Measurements from ENCODE around the gene AQP12B.

AQP12B gene

GRCh38 chr2:240644859-240645301 is 37.8 kb downstream of the AQP12B start:
- DNase-seq, result no peak
- no peaks in the 10 kb centered on the region for H3K4me1 ChIP-seq (ENCODE audit: control insufficient read depth, low read depth, low read length)

GRCh38 chr2:240644171-240644651 is 38.5 kb downstream of the AQP12B start:
- no peak overlapping the region for H3K9ac ChIP-seq (ENCODE audit: low read length)
- no peaks in the 10 kb centered on the region for H3K79me2 ChIP-seq (ENCODE audit: control insufficient read depth, insufficient read depth, low read length)
- H3K27ac ChIP-seq (ENCODE audit: low read depth, low read length), result no peak overlapping the region
- no CpG with 5 or more reads among the region's 14 CpGs for whole genome bisulfite sequencing (ENCODE audit: extremely low coverage, insufficient coverage, low lambda C conversion rate)
- H4K8ac ChIP-seq (ENCODE audit: low read depth, low read length), result no peak overlapping the region
- H2BK120ac ChIP-seq (ENCODE audit: low read depth, low read length), result no peak overlapping the region
- no peak overlapping the region for H4K5ac ChIP-seq (ENCODE audit: low read length)
- H3K27me3 ChIP-seq (ENCODE audit: insufficient read depth, low read length, poor library complexity), result no peaks in the 10 kb centered on the region
- no peak overlapping the region for H2BK5ac ChIP-seq (ENCODE audit: low read length)
- no peak overlapping the region for H3K4ac ChIP-seq (ENCODE audit: low read depth, low read length)
- no peak overlapping the region for H3K23ac ChIP-seq (ENCODE audit: low read length)
- H2AK5ac ChIP-seq (ENCODE audit: low read length), result no peak overlapping the region
- no peaks in the 10 kb centered on the region for H3K4me1 ChIP-seq (ENCODE audit: control insufficient read depth, low read depth, low read length)
- H2BK15ac ChIP-seq (replicated peaks; ENCODE audit: low read depth), result no peak overlapping the region
- no peak overlapping the region for H3K56ac ChIP-seq (ENCODE audit: low read length)
- H3K18ac ChIP-seq (ENCODE audit: low read length), result no peak overlapping the region
- H3K4me3 ChIP-seq (ENCODE audit: low read length), result no peak overlapping the region
- no peak for DNase-seq
- H3K79me1 ChIP-seq (ENCODE audit: low read length), result no peaks in the 10 kb centered on the region
- no peak overlapping the region for H3K4me2 ChIP-seq (ENCODE audit: low read length)
- no peaks in the 10 kb centered on the region for H3K36me3 ChIP-seq (ENCODE audit: control insufficient read depth, insufficient read depth, low read length)

More at GRCh38 chr2:240644859-240645301, 37.8 kb downstream of the AQP12B start:
- Histone ChIP-seq H3K23ac (ENCODE audit: low read length) (no peak overlapping the region), H3K18ac (ENCODE audit: low read length) (no peak overlapping the region), H3K4me2 (ENCODE audit: low read length) (no peak overlapping the region), H2AK5ac (ENCODE audit: low read length) (no peak overlapping the region), H3K36me3 (ENCODE audit: control insufficient read depth, insufficient read depth, low read length) (no peaks in the 10 kb centered on the region), H3K27ac (ENCODE audit: low read depth, low read length) (no peak overlapping the region), H2BK15ac (replicated peaks; ENCODE audit: low read depth) (no peak overlapping the region), H2BK120ac (ENCODE audit: low read depth, low read length) (no peak overlapping the region), H2BK5ac (ENCODE audit: low read length) (no peak overlapping the region), H3K4me3 (ENCODE audit: low read length) (no peak overlapping the region), H3K79me1 (ENCODE audit: low read length) (no peaks in the 10 kb centered on the region), H3K9ac (ENCODE audit: low read length) (no peak overlapping the region), H3K4ac (ENCODE audit: low read depth, low read length) (no peak overlapping the region), H4K8ac (ENCODE audit: low read depth, low read length) (no peak overlapping the region), H3K27me3 (ENCODE audit: insufficient read depth, low read length, poor library complexity) (no peaks in the 10 kb centered on the region), H3K56ac (ENCODE audit: low read length) (no peak overlapping the region), H4K5ac (ENCODE audit: low read length) (no peak overlapping the region), H3K79me2 (ENCODE audit: control insufficient read depth, insufficient read depth, low read length) (no peaks in the 10 kb centered on the region)
- no CpG with 5 or more reads among the region's 8 CpGs for WGBS (ENCODE audit: extremely low coverage, insufficient coverage, low lambda C conversion rate)

GRCh38 chr2:240643811-240644150 is 38.9 kb downstream of the AQP12B start:
- Histone ChIP-seq H3K4me3 (ENCODE audit: low read length) (no peak overlapping the region), H3K27me3 (ENCODE audit: insufficient read depth, low read length, poor library complexity) (no peaks in the 10 kb centered on the region), H3K36me3 (ENCODE audit: control insufficient read depth, insufficient read depth, low read length) (no peaks in the 10 kb centered on the region), H4K5ac (ENCODE audit: low read length) (no peak overlapping the region), H4K8ac (ENCODE audit: low read depth, low read length) (no peak overlapping the region), H3K4me1 (ENCODE audit: control insufficient read depth, low read depth, low read length) (no peaks in the 10 kb centered on the region), H3K18ac (ENCODE audit: low read length) (no peak overlapping the region), H2BK15ac (replicated peaks; ENCODE audit: low read depth) (no peak overlapping the region), H2AK5ac (ENCODE audit: low read length) (no peak overlapping the region), H3K4me2 (ENCODE audit: low read length) (no peak overlapping the region), H3K4ac (ENCODE audit: low read depth, low read length) (no peak overlapping the region), H3K79me1 (ENCODE audit: low read length) (no peaks in the 10 kb centered on the region), H3K27ac (ENCODE audit: low read depth, low read length) (no peak overlapping the region), H3K9ac (ENCODE audit: low read length) (no peak overlapping the region), H2BK120ac (ENCODE audit: low read depth, low read length) (no peak overlapping the region), H3K79me2 (ENCODE audit: control insufficient read depth, insufficient read depth, low read length) (no peaks in the 10 kb centered on the region), H2BK5ac (ENCODE audit: low read length) (no peak overlapping the region), H3K56ac (ENCODE audit: low read length) (no peak overlapping the region), H3K23ac (ENCODE audit: low read length) (no peak overlapping the region)
- no peak for DNase-seq
- WGBS (ENCODE audit: extremely low coverage, insufficient coverage, low lambda C conversion rate), result no CpG with 5 or more reads among the region's 15 CpGs

- Histone ChIP-seq H4K5ac (ENCODE audit: low read length) (no peak overlapping the region), H2BK5ac (ENCODE audit: low read length) (no peak overlapping the region), H2AK5ac (ENCODE audit: low read length) (no peak overlapping the region), H3K4me2 (ENCODE audit: low read length) (no peak overlapping the region), H3K36me3 (ENCODE audit: control insufficient read depth, insufficient read depth, low read length) (no peaks in the 10 kb centered on the region), H3K18ac (ENCODE audit: low read length) (no peak overlapping the region), H3K27ac (ENCODE audit: low read depth, low read length) (no peak overlapping the region), H4K8ac (ENCODE audit: low read depth, low read length) (no peak overlapping the region), H3K9ac (ENCODE audit: low read length) (no peak overlapping the region), H3K56ac (ENCODE audit: low read length) (no peak overlapping the region), H3K27me3 (ENCODE audit: insufficient read depth, low read length, poor library complexity) (no peaks in the 10 kb centered on the region), H3K4me1 (ENCODE audit: control insufficient read depth, low read depth, low read length) (no peaks in the 10 kb centered on the region), H3K4me3 (ENCODE audit: low read length) (no peak overlapping the region), H2BK15ac (replicated peaks; ENCODE audit: low read depth) (no peak overlapping the region), H3K23ac (ENCODE audit: low read length) (no peak overlapping the region), H2BK120ac (ENCODE audit: low read depth, low read length) (no peak overlapping the region), H3K79me1 (ENCODE audit: low read length) (no peaks in the 10 kb centered on the region), H3K4ac (ENCODE audit: low read depth, low read length) (no peak overlapping the region), H3K79me2 (ENCODE audit: control insufficient read depth, insufficient read depth, low read length) (no peaks in the 10 kb centered on the region)
- WGBS (ENCODE audit: extremely low coverage, insufficient coverage, low lambda C conversion rate), result no CpG with 5 or more reads among the region's 13 CpGs
- no peak for DNase-seq
Observed at GRCh38 chr2:240643093-240643810, 39.4 kb downstream of the AQP12B start.

GRCh38 chr2:240642806-240643092 is 39.9 kb downstream of the AQP12B start:
- H4K5ac ChIP-seq (ENCODE audit: low read length), result no peak overlapping the region

More at GRCh38 chr2:240642806-240643092, 39.9 kb downstream of the AQP12B start:
- Histone ChIP-seq H3K4me3 (ENCODE audit: low read length) (no peak overlapping the region), H3K23ac (ENCODE audit: low read length) (no peak overlapping the region), H3K4ac (ENCODE audit: low read depth, low read length) (no peak overlapping the region), H3K4me2 (ENCODE audit: low read length) (no peak overlapping the region), H3K27me3 (ENCODE audit: insufficient read depth, low read length, poor library complexity) (no peaks in the 10 kb centered on the region), H4K8ac (ENCODE audit: low read depth, low read length) (no peak overlapping the region), H2BK120ac (ENCODE audit: low read depth, low read length) (no peak overlapping the region), H3K36me3 (ENCODE audit: control insufficient read depth, insufficient read depth, low read length) (no peaks in the 10 kb centered on the region), H2BK5ac (ENCODE audit: low read length) (no peak overlapping the region), H3K79me1 (ENCODE audit: low read length) (no peaks in the 10 kb centered on the region), H3K18ac (ENCODE audit: low read length) (no peak overlapping the region), H2BK15ac (replicated peaks; ENCODE audit: low read depth) (no peak overlapping the region), H3K4me1 (ENCODE audit: control insufficient read depth, low read depth, low read length) (no peaks in the 10 kb centered on the region), H3K27ac (ENCODE audit: low read depth, low read length) (no peak overlapping the region), H3K56ac (ENCODE audit: low read length) (no peak overlapping the region), H3K79me2 (ENCODE audit: control insufficient read depth, insufficient read depth, low read length) (no peaks in the 10 kb centered on the region), H2AK5ac (ENCODE audit: low read length) (no peak overlapping the region), H3K9ac (ENCODE audit: low read length) (no peak overlapping the region)
- no peak for DNase-seq
- no CpG with 5 or more reads among the region's 11 CpGs for WGBS (ENCODE audit: extremely low coverage, insufficient coverage, low lambda C conversion rate)

Measured in mesendoderm (in vitro differentiated cells).